ENCODE data around the gene INSM2. TPM values are rescaled to one million over a fixed set of nuclear protein-coding genes. Genes with fewer than 3 reads are reported as not detected.

INSM2 gene
- total and polyA plus RNA-seq, 2 of the 13 experiments (the other 11 are each of a cell fraction or from before 2014, with no cell fraction given) = not detected

DNA sequence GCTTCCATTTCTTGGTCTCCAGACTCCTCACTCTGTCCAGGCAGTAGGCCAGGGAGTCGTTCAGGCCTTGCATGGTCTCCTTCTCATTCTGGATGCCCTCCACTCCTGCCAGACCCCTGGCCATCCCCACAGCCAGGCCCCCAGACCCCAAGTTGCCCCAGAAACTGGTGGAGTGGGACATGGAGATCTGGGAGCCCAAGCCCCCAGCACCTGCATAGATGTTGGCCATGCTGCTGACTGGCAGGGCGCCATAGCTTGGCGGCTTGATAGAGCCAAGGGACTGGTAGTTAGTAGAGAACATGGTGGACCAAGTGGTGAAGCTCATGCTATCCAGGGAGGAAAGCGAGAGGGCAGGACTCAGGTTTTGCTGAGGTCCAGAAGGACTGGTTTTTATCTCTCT, 21.2 kb upstream of the INSM2 start:
- Histone ChIP-seq H3K27ac (ENCODE audit: extremely low read length, insufficient read depth, low read length) (no peak overlapping the region), H3K4me3 (replicated peaks in 1 of 3; ENCODE audit: insufficient read depth in 1 of 3, low read depth in 2 of 3, low read length in 3 of 3) (no peak overlapping the region), H3K9me3 (ENCODE audit: low read length) (no peaks in the 10 kb centered on the region), H3K79me2 (ENCODE audit: insufficient read depth, low read length) (no peaks in the 10 kb centered on the region), H3K36me3 (replicated peaks in 1 of 2; ENCODE audit: control insufficient read depth in 1 of 2, insufficient read depth in 2 of 2, low read length in 2 of 2) (no peaks in the 10 kb centered on the region), H3K9ac (ENCODE audit: insufficient read depth, low read depth, low read length) (no peak overlapping the region), H2AFZ (ENCODE audit: low read length) (no peak overlapping the region), H3K4me1 (ENCODE audit: insufficient read depth, low read length) (no peaks in the 10 kb centered on the region), H3K27me3 (ENCODE audit: control insufficient read depth in 1 of 2, insufficient read depth in 2 of 2, low read length in 2 of 2) (no peaks in the 10 kb centered on the region), H3K4me2 (ENCODE audit: low read depth, low read length) (no peak overlapping the region), H4K20me1 (ENCODE audit: insufficient read depth, low read length) (no peaks in the 10 kb centered on the region)
- CTCF ChIA-PET (ENCODE audit: low intra/inter-chr PET ratio, low total read pairs) = no interaction called here
- intact Hi-C loops (cut with micrococcal nuclease; ENCODE audit: unreplicated experiment) (no loop called here), in situ Hi-C loops (cut with HindIII; ENCODE audit: extremely low pct_ligation_motif_present, low pct_unique_long_range_greater_than_20kb) (no loop called here)
- 9% methylated on average over 4 of the region's 4 CpGs for WGBS (ENCODE audit: low lambda C conversion rate)
- ATAC-seq (no peak; the same call in 2 of the 3 replicates), FAIRE-seq (no peak), DNase-seq (ENCODE audit: low spot score) (no peak)
- no peak for TF ChIP-seq ZNF446 (CRISPR knock-in tag; IDR thresholded peaks at IDR 0.05)
- no peak for TF ChIP-seq ZNF468 (CRISPR knock-in tag; IDR thresholded peaks at IDR 0.05)
- TF ChIP-seq ZNF260 (CRISPR knock-in tag; IDR thresholded peaks at IDR 0.05; ENCODE audit: borderline replicate concordance, low read depth) = no peak
- no peak for TF ChIP-seq SUZ12 (IDR thresholded peaks at IDR 0.05; ENCODE audit: low read depth, low read length)
- TF ChIP-seq, protein P1, sequence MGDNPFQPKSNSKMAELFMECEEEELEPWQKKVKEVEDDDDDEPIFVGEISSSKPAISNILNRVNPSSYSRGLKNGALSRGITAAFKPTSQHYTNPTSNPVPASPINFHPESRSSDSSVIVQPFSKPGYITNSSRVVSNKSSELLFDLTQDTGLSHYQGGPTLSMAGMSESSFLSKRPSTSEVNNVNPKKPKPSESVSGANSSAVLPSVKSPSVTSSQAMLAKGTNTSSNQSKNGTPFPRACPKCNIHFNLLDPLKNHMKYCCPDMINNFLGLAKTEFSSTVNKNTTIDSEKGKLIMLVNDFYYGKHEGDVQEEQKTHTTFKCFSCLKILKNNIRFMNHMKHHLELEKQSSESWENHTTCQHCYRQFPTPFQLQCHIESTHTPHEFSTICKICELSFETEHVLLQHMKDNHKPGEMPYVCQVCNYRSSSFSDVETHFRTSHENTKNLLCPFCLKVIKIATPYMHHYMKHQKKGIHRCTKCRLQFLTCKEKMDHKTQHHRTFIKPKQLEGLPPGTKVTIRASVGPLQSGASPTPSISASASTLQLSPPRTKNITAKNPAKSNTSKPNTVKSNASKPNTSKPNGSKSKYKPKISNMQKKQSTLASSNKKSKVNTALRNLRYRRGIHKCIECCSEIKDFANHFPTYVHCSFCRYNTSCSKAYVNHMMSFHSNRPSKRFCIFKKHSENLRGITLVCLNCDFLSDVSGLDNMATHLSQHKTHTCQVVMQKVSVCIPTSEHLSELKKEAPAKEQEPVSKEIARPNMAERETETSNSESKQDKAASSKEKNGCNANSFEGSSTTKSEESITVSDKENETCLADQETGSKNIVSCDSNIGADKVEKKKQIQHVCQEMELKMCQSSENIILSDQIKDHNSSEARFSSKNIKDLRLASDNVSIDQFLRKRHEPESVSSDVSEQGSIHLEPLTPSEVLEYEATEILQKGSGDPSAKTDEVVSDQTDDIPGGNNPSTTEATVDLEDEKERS (CRISPR knock-in tag; IDR thresholded peaks at IDR 0.05) = no peak
- no peak for TF ChIP-seq MIER2 (CRISPR knock-in tag; IDR thresholded peaks at IDR 0.05)
- TF ChIP-seq ZZZ3 (CRISPR knock-in tag; IDR thresholded peaks at IDR 0.05; ENCODE audit: borderline replicate concordance) = no peak
- no peak for TF ChIP-seq TEAD2 (CRISPR knock-in tag; IDR thresholded peaks at IDR 0.05)
- no peak for TF ChIP-seq ZNF17 (CRISPR knock-in tag; IDR thresholded peaks at IDR 0.05)
- no peak for TF ChIP-seq SMYD3 (CRISPR knock-in tag; IDR thresholded peaks at IDR 0.05)
- TF ChIP-seq, protein P2, sequence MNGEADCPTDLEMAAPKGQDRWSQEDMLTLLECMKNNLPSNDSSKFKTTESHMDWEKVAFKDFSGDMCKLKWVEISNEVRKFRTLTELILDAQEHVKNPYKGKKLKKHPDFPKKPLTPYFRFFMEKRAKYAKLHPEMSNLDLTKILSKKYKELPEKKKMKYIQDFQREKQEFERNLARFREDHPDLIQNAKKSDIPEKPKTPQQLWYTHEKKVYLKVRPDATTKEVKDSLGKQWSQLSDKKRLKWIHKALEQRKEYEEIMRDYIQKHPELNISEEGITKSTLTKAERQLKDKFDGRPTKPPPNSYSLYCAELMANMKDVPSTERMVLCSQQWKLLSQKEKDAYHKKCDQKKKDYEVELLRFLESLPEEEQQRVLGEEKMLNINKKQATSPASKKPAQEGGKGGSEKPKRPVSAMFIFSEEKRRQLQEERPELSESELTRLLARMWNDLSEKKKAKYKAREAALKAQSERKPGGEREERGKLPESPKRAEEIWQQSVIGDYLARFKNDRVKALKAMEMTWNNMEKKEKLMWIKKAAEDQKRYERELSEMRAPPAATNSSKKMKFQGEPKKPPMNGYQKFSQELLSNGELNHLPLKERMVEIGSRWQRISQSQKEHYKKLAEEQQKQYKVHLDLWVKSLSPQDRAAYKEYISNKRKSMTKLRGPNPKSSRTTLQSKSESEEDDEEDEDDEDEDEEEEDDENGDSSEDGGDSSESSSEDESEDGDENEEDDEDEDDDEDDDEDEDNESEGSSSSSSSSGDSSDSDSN (CRISPR knock-in tag; IDR thresholded peaks at IDR 0.05) = no peak
- no peak for TF ChIP-seq ZNF331 (CRISPR knock-in tag; IDR thresholded peaks at IDR 0.05)
- TF ChIP-seq ELF4 (CRISPR knock-in tag; IDR thresholded peaks at IDR 0.05; ENCODE audit: borderline replicate concordance) = no peak
- no peak for TF ChIP-seq TARDBP (CRISPR knock-in tag; IDR thresholded peaks at IDR 0.05)
- TF ChIP-seq, protein P3, sequence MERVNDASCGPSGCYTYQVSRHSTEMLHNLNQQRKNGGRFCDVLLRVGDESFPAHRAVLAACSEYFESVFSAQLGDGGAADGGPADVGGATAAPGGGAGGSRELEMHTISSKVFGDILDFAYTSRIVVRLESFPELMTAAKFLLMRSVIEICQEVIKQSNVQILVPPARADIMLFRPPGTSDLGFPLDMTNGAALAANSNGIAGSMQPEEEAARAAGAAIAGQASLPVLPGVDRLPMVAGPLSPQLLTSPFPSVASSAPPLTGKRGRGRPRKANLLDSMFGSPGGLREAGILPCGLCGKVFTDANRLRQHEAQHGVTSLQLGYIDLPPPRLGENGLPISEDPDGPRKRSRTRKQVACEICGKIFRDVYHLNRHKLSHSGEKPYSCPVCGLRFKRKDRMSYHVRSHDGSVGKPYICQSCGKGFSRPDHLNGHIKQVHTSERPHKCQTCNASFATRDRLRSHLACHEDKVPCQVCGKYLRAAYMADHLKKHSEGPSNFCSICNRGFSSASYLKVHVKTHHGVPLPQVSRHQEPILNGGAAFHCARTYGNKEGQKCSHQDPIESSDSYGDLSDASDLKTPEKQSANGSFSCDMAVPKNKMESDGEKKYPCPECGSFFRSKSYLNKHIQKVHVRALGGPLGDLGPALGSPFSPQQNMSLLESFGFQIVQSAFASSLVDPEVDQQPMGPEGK (CRISPR knock-in tag; IDR thresholded peaks at IDR 0.05) = no peak
- TF ChIP-seq ZNF317 (CRISPR knock-in tag; IDR thresholded peaks at IDR 0.05) = no peak
- TF ChIP-seq FIP1L1 (IDR thresholded peaks at IDR 0.05; ENCODE audit: borderline replicate concordance, insufficient read depth, low read depth, low read length) = no peak
- no TSS peak for BruUV-seq (replicated peaks)
- POLR2A ChIA-PET = no interaction called here

Measured in HepG2 (cell line).